GM18498 (cell line): ENCODE data around the gene KPRP.

Experiments used
- ATAC-seq: cut with Tn5 transposase; IDR thresholded peaks from one replicate; pipeline ENCODE4 v1.9.1; 2021; ENCODE audit warnings: mild to moderate bottlenecking, moderate library complexity; ENCODE audit not compliant: unreplicated experiment

Gene KPRP, protein sequence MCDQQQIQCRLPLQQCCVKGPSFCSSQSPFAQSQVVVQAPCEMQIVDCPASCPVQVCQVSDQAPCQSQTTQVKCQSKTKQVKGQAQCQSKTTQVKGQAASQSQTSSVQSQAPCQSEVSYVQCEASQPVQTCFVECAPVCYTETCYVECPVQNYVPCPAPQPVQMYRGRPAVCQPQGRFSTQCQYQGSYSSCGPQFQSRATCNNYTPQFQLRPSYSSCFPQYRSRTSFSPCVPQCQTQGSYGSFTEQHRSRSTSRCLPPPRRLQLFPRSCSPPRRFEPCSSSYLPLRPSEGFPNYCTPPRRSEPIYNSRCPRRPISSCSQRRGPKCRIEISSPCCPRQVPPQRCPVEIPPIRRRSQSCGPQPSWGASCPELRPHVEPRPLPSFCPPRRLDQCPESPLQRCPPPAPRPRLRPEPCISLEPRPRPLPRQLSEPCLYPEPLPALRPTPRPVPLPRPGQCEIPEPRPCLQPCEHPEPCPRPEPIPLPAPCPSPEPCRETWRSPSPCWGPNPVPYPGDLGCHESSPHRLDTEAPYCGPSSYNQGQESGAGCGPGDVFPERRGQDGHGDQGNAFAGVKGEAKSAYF

DNA sequence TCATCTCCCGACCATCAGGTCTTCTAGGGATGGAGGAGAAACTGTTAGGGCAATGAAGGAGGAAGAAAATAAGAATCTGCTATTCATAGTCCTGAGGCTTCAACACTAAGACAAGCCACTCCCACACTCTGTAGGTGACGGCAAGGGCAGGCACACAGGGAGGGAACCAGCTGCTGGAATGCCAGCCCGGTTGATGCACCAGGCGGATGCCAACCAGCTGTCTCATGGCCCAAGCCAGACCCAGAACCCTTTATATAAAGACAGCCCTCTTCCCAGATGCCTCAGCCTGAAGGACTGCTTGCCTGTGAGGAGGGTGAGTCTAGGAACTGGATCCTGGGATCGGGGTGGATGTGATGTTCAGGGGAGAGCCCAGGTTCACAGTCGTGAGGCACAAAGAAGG, at the start of gene KPRP:
KPRP (plus strand) TSS at position 279 of the 400 bp plus-strand sequence. CDS start 1,564 bp downstream, outside the sequence.
- no peak for ATAC-seq

DNA sequence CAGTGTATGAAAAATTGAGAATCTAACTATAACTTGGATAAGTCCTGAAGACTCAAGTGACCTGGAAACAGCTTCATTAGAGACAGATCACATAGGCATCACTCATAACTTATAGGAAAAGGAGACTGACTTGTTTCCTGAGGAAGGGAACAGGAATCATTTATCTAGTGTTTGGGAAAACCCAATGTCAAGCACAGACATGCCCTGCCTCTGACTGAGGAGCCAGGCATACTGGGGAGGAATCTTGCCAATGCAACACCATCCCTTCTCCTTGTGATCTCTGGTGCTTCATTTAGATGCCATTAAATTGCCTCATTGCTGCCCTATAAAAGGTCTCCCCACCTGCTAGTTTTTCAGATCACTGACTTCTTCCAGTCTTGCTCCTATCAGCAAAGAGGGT, 39.6 kb upstream of the KPRP start:
- ATAC-seq: no peak

DNA sequence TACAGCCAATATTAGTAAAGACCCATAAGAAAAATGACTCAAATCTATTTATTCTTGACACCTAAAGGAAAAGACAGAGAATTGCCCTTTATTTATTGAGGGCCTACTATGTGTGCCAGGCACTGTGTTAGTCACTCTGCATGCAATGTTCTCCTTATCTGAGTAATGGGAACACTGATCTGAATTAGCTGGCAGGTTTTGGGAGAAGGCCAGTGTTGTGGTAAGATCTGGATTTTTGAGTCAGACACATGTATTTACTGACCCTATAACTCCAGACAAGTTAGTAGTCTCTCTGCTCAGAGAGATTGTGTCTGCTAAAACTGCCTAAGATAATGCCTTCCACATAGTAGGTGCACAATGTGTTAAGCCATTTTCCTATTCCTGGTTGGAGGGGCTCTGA, 32.6 kb upstream of the KPRP start:
- no peak for ATAC-seq

DNA sequence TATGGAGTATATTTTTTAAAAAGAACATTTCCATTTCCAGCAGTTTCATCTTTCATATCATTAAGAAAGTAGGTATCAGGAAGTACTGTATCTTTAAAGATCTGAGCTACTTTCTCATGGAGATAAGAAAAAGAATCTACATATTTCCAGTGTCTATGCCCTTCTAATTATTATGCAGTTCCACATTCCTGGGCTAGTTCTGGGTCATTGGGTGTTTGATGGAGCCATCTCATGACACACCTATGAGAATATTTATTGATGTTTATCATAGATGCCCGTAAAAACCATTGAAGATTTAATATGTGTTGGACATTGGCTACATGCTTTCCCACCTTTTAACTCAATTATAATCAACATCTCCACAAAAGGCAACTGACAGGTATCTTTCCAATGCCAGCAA, 28.8 kb upstream of the KPRP start:
- no peak for ATAC-seq

DNA sequence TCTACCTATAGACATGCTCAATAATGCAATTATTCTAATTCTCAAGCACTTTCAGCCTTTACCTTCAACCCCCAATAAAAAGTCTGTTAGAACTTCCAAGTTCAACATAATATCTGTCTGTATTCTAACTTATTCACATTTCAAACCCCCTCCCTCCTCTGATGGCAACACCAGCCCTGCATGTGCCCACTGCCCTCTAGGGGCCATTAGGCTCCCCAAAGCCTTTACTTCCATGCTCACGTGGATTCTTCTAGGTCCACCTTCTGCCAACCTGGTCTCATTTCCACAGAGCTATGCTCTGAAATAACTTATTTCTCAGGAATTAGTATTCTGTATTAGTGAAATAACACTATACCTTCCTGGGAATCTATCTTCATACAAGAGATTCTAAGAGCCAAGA, 22.2 kb upstream of the KPRP start:
- ATAC-seq: no peak

DNA sequence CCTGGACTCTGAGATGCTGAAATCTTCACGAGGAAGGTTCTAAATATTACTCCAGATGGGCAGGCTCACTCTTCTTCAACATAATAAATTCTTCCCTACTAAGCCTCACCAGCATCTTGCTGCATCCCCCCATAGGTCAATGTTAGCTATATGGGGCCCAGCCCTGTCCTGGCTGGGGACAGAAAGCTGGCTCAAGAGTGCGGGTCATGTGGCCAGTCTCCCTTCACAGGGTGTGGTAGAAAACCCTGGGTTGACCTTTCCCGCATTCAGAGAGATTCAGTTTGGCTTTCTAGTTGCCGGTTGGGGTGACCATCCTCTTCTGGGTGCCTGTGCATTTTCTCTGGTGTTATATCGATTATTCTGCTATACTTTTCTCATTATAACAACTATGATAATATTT, 19.8 kb upstream of the KPRP start:
- no peak for ATAC-seq

DNA sequence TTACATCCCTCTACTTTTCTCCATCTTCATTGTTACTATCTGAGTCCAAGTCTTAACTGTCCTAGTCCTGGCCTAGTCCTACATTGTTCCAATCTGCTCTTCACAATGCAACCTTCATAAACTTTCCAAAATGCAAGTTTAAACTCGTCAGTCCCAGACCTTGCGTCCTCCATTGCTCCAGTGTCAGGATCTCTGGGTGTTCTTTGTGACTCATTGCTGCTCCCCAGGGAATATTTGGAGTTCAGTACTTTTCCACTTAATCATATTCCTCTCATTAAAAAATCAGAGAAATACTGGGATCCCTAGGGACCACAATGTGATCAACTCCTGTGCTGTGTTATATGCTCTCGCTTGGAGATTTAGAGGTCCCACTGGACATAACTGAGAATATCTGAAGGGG, 18.0 kb upstream of the KPRP start:
- no peak for ATAC-seq

DNA sequence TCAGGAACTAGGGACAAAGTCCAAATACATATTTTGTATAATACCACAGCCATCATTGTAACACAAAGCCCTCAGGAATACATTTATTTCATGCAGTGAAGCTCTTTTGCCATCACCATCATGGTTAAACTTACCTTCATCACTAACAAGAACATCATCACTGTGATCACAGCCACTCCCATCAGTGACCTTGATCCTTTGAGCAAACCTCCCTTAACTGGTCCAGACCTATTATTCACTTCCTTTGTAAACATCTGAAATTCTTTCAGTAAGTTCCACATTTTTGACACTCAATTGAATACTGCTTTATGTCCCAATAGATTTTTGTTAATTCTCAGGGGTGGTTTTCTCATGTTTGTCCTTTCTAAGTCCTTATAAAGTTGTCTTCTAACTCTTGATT, 16.2 kb upstream of the KPRP start:
- no peak for ATAC-seq

DNA sequence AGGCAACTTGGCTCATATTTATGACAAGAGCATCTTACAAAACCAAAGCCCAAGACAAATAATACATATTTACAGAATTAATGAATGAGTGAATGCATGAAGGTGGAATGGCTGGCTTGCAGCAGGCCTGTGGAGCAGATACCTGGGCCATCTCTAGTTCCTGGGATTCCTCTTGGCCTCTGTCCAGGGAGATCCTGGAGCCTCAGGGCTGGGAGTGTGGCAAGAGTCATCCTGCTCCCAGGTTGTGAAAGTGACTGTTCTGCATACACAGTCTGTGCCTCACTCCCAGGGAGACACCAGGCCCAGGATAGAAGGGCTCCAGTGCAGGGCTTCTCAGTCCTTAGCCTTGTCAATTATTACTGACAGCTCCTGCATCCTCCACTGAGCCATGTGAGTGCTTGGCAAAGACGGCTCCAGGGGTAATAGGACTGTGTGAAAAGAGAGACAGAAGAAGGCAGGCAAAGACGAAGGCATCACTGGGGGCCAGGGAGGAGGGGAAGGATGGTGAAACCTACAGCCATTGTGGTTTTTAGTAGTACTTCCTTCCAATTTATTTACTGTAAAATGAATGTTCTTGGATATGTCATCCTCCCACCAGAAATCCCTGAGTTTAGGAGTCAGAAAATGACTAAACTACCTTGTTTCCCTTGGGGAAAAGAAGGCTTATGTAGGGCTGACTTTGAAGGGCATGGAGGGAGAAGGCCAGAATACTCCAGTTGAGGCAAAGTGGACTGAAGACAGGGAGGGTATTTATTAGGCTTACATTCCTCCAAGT, 14.3 kb upstream of the KPRP start:
- ATAC-seq: no peak

DNA sequence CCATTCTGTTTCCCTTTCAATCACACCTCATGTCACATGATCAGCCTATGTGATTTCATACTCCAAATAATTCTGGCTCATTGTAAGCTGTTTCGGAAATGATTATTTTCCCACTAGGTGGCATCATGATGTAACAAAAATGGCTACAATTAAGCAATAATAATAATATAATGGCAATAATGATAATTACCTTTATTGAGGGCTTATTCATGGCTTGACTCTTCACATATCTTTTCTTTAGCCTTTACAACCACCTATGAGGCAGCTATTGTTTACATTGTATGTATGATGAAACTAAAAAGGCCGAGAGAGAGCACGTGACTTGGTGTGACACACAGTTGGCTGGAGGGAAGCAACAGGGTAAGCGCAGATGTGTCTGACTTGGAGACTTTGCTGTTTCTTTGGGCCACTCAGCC, 12.5 kb upstream of the KPRP start:
- no peak for ATAC-seq

DNA sequence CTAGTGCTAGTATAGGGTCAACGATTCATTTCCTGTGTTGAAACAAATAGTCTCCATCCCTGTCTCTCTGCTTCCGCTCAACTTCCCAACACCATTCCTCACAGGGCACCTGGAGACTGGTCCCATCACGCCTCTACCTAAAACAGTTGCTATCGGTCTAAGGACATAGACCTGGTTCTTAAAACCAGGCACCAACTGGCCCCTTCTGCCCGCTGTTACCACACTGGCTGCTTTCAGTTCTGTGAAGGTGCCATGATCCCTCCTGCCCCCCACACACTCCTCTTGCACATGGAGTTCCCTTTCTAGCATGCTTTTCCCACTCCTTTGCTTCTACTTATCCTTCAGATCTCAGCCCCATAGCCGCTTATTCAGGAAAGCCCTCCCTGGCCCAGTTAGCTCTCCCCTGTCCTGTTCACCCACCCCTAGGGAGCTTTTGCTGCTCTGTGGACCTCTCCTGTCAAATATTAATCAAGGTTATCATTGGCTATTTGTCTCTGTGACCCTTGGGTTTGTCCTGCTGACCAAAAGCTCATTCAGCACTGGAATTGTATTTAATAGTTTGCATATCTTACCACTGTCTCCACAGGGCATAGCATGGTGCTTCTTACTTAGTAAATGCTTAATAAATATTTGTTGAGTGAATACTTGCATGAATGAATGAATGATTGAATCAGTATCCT, 11.9 kb upstream of the KPRP start:
- ATAC-seq: no peak

DNA sequence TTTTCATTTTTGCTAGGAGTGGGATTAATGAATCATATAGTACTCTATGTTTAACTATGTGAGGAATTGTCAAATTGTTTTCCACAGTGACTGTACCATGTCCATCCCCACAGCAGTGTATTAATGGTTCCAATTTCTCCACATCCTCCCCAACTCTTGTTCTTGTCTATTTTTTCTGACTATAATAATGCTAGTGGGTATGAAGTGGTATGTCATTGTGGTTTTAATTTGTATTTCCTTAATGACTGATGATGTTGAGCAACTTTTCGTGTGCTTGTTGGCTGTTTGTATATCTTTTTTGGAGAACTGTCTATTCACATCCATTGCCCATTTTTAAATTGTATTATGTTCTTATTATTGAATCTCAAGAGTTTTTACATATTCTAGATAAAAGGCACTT, 10.0 kb upstream of the KPRP start:
- no peak for ATAC-seq

DNA sequence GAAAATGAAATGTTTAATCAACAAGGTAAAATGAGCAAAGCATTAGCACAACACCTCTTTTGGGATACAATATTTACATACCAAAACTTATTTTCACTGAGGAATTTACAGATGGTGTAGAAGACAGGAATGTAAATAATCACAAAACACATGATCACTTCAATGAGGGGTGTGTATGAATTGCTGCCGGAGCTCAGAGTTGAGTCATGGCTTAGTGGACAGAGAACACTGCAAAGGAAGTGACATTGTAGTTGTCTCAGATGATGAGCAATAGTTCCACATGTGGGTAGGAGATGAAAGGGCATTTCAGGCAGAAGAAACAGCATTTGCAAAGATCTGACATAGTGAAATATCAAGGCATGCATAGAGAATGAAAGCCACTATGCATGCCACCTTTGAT, 5.6 kb upstream of the KPRP start:
- ATAC-seq: no peak

DNA sequence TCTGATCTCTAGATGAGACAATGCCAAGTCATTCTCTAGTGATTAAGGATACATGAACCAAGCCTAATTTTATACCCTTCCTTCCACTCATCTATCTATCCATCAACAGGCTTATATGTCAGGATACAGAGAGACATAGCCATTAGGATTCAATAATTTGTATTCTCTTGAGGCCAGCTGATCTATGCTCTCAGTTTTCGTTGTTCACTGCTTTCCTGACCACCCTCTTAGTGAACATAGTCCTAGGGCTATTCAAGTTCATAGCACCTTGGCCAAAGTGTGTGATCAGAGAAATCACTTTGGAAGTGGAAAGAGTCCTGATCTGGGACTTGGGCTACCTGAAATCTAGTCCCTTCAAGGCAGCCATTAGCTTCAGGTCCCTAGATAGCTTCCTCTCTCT, 4.2 kb upstream of the KPRP start:
- no peak for ATAC-seq

DNA sequence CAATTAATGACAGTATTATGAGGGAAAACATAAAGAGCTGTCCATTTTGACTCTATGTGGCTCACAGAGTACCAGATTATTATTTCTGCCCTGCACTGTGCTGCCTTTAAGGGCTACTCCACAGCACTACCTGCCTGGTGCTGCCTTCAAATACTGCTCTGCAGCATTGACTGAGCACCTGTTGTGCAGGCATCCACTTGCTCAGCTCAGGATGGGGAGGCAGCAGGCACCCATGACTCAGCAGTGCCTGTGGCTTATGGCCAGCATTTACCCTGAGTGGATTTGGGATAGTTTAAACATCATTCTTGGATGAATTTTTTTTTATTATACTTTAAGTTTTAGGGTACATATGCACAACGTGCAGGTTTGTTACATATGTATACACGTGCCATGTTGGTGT, 953 bp upstream of the KPRP start:
- no peak for ATAC-seq

DNA sequence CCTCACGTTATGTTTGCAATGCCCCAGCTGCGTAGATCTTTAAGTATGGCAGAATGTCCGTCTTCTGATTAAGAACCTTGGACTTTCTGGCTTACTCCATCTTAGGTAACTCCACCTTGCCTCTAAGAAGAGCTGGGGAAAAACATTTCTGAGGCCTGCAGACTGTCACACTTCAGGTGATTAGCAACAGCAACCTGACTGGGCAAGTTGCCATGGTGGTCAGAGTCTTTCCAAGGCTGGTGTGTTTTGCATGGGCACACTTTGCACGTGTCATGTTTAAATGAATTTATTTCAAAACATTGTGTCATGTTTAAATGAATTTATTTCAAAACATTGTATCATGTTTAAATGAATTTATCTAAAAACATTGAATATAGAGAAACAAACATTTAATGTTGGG, 811 bp downstream of the KPRP start:
- no peak for ATAC-seq

DNA sequence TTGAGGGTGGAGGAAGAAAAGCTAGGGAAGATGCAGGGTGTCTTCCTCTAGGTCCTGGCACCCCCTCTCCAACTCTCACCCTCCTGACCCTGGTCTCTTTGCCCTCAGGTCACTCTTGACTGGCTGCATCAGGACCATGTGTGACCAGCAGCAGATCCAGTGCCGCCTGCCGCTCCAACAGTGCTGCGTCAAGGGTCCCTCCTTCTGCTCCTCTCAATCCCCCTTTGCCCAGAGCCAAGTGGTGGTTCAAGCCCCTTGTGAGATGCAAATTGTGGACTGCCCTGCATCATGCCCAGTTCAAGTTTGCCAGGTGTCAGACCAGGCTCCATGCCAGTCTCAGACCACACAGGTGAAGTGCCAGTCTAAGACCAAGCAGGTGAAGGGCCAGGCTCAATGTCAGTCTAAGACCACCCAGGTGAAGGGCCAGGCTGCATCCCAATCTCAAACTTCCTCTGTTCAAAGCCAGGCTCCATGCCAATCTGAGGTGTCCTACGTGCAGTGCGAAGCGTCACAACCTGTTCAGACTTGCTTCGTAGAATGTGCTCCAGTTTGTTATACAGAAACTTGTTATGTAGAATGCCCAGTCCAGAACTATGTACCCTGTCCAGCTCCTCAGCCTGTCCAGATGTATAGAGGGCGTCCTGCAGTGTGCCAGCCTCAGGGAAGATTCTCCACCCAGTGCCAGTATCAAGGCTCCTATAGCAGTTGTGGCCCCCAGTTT, 1.8 kb downstream of the KPRP start:
- ATAC-seq: no peak

DNA sequence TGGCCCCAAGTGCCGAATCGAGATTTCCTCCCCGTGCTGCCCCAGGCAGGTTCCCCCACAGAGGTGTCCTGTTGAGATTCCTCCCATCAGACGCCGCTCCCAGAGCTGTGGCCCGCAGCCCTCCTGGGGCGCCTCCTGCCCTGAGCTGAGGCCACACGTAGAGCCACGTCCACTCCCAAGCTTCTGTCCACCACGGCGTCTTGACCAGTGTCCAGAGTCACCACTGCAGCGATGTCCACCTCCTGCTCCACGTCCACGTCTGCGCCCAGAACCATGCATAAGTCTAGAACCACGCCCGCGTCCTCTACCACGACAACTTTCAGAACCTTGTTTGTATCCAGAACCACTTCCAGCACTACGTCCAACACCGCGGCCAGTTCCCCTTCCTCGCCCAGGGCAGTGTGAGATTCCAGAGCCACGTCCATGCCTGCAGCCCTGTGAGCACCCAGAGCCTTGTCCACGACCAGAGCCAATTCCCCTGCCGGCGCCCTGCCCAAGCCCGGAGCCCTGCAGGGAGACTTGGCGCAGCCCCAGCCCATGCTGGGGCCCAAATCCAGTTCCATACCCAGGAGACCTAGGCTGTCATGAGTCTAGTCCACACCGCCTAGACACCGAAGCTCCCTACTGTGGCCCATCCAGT, 2.8 kb downstream of the KPRP start:
- no peak for ATAC-seq

DNA sequence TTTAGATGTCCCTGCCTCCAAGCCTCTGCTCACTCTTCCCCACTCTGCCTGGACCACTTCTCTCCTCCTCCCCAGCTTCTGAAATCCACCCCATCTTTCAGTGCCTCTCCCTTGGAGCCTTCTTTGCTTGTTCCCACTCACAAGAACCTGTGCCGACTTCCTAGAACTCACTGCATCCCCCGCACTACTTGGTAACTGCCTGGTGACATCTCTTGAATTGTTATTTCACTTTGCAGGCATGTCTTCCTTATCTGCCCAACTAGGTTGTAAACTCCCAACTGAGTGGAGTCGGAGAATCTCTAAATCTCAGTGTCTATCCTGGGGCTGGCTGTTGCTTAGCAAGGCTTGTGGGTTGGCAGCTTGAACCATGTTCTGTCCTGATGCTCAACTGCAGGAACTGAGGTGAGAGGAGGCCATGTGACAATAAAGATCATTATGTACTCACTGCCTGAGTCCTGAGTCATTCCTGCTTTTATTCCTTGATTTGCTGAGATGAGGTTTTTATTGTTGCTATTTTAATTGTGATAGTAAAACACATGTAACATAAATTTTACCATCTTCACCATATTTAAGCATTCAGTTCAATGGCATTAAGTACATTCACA, 3.9 kb downstream of the KPRP start:
- no peak for ATAC-seq
